HuH-7 (cell line): ENCODE data around the gene TMUB1.

Experiments
- DNase-seq: peaks from one replicate; pipeline ENCODE4 v3.0.0; 2011; ENCODE audit warnings: low spot score

The TMUB1 gene

DNA sequence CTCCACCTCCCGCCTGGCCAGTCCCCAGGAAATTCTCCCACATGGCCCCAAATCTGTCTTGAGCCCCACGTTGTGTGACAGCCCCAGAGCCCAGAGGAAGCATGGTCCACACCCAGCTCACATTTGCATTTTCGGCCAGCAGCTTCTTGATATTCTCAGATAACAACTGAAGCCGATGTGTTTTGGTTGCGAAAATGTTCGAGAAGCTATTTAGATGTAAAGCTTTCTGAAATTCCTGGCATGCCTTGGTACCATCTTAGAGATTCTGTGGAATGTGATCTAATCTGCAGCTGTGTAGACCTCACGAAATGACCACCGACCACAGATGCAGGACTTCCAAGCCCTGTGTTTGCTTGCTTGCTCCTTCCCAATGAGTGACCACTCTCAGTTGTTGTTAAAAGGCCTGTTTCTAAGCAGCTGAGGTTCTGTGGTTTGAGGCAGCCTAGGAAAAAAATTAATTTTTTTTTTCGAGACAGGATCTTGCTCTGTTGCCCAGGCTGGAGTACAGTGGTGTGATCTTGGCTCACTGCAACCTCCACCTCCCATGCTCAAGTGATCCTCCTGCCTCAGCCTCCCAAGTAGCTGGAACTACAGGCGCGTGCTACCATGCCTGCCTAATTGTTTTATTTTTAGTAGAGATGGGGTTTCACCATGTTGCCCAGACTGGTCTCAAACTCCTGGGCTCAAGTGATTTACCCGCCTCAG, 15.1 kb downstream of the TMUB1 start:
- no peak for DNase-seq

DNA sequence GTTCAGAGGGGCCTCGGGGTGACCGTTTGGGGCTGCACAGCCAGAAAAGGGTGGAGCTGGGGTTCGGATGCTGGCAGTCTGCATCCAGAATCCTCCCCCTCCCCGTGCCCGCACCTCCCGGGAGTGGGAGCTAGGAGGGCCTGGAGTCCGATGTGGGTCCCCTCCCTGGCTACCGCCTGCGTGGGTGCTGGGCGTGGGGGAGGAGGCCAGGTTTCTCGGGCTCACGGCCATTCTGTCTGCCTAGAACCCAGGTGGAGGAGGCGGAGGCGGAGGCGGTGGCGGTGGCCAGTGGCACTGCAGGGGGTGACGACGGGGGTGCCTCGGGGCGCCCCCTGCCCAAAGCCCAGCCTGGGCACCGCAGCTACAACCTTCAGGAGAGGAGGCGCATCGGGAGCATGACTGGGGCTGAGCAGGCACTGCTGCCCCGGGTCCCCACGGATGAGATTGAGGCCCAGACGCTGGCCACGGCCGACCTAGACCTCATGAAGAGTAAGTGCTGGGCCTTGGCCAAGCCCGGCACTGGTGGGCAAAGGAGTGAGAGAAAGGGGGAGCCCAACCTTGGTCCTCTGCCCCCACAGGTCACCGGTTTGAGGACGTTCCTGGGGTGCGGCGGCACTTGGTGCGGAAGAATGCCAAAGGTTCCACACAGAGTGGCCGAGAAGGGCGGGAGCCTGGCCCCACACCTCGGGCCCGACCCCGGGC, 16.9 kb downstream of the TMUB1 start:
- no peak for DNase-seq

DNA sequence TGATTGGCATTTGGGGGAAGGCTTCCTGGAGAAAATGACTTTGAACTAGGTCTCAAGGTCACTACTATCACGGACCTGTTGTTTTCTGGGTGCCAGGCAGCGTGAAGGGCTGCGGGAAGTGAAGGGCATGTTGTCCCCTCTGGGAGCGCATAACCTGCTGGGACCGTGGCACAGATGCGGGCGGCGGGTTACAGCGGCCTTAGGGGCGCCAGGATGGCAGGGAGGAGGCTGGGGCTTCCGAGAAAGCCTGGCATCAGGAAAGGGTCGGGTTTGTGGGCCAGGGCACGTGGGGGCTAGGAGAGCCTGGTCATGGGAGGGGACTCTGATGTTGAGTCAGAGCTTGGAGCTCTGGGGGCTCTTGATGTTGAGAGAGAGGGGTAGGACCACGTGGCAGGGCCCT, 17.8 kb downstream of the TMUB1 start:
- no peak for DNase-seq

DNA sequence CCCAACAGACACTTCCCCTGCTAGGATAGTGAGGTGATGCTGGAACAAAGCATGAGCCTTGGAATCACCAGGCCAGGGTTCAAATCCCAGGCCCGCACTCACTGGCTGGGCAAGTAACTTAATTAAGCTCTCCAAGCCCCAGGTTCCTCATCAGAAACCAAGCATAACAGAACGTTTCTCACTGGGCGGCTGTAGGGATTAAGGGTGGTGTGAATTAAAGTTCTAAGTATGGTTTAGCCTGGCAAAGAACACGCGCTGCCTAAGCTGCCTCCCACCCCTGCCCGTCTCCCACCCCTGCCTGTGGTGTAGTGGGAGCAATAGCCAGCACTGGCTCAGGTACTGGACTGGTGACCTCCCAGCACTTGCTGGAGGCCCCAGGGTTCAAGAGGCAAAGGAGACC, 18.3 kb downstream of the TMUB1 start:
- no peak for DNase-seq

DNA sequence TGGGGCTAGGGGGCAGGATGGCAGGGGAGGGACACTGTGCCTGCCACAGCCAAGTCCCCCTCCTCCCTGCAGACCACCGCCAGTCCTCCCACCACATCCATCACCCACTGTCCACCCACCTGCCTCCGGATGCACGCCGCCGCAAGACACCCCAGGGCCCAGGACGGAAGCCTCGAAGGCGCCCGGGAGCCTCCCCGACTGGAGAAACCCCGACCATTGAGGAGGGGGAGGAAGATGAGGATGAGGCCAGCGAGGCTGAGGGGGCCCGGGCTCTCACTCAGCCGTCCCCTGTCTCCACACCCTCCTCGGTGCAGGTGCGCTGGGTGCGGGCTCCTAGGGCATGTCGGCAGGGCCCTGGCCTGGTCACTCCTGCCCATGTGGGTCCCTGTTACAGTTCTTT, 18.8 kb downstream of the TMUB1 start:
- no peak for DNase-seq

DNA sequence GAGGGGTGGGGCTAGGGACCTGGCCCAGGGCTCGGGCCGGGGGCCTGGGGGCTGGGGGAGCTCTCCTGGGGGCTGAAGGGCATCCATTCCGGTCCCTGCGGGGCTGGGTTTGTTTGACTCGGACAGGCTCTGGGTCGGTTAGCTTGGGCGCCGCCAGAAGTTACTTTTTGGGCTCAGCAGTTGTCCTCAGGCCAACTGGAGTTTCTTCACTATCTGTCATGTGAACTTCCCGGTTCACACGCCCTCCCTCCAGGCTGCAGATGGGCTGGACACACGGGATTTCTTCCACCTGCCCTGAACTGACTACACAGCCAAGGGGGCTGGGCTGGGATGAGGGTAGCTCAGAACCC, 20.1 kb downstream of the TMUB1 start:
- DNase-seq: peak; percentile 53

DNA sequence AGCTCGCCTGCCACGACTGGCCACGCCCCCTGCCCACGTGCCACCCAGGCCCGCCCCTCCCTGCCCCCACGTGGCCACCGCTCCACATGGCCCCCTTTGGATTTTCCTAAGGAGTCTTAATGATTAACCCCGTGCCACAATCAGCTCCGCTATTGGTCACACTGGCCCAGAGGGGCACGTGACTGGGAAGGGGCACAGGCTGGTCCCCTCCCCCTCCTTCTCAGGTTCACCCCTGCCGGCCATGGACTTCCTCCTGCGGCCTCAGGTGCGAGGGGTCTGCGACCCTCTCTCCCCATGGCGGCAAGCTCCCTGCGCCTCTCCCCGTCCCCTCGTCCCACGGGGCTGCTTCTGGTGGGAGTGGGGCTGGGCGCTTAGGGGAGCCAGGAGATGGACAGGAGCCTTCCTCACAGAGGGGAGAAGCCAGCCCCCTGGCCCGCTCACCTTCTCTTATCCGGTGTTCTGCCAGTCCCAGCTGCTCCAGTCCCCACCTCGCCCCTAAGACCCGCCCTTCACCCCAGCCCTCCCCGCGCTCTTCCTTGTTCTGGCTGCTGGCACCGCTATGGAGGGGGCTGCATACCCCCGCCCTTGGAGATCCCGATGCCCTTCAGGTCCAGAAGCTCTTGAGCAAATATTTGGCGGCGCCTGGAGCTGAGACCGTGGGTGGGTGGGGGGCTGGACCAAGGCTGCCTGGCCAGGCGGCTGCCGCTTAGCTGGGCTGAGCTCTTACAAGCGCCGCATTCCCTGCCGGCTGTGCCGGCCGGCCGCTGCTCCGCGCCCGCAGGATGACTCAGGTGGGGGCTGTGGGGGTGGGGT, 20.7 kb downstream of the TMUB1 start:
- peak; percentile 100 for DNase-seq

DNA sequence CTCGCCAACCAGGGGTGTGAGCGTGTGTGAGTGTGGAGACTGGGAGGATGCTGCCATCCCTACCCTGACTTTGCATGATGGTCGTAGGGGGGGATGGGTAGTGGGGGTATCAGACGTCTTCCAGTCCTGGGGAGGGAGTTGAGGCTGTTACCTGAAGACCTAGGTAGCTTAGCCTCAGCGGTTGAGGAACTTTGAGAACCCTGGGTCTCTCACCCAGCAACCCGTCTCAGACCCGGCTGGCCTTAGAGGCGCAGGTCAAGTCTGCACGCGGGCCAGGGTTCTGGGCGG, 21.2 kb downstream of the TMUB1 start:
- peak; percentile 45 for DNase-seq

DNA sequence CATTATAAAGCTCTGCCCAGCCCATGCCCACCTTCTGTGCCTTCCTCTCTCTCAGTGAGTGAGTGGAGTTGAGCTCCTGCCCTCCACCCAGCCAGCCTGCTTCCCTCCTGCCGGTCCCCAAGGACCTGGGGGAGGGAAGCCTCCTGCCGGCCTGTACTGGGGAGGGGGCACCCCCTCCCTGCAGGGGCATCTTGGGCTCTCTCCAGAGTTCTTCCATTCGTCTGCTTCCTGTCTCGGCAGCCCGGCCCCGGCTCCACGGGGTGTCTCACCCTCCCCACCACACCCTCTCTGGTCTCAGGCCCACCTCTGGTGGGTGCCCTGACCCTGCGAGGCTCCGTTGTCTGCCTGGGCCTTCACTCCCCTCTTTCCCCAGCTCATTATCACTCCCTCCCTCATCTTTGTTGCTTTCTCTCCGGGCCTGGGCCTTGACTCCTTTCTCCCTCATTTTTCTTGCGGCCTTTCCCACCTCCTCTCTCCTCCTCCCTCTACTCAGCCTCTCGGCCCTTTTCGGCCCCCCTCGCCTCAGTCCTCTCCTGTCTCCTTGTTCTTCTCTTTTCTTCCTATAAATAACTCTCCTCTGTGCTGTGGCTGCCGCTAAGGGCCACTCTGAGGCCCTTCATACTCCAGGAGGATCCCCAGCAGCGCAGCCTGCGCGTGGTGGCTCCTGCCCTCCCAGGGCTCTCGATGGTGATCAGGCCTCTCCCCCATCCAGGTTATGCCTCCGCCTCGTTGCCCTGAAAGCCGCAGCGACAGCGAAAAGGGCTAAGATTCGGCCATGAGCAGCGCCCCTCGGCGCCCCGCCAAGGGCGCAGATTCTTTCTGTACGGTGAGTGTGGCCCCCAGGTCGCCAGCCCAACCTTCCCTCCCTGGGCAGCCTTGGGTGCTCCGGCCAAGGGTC, 21.8 kb downstream of the TMUB1 start:
- DNase-seq: no peak

DNA sequence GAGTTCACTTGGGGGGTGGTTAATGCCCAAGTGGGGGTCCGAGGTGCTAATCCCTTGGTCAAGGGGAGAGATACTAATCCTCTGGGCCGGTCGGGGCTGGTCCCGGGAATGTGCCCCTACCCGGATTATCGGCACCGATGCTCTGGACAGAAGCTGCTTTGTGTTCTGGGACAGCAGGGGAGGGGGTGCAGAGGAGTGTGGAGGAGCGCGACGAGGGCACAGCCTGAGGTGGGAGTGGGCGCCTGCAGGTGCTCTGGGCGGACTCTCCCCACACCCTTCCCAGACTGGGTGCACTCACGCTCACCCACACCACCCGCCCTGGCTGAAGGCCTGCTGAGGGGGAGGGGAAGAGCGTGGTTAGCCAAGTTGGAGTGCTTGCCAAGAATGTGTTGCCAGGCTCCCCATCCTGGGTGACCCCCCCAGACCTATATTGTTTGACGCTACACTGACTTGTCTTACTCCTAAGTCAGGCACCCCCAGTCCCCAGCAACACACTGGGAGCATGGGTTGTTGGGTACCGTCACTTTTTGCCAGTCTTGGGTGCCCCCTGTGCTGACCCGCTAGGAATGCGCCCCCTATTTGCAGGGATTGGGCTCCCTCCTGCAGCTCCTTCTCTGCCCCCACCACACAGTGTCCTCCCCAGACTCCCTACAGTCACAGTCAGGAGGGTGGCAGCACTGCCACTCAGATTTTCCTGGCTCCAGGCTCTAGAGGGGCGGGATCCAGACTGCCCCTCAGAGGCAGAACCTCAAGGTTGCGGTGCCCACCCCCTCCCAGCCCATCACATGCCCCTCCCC, 22.7 kb downstream of the TMUB1 start:
- DNase-seq: peak; percentile 45

DNA sequence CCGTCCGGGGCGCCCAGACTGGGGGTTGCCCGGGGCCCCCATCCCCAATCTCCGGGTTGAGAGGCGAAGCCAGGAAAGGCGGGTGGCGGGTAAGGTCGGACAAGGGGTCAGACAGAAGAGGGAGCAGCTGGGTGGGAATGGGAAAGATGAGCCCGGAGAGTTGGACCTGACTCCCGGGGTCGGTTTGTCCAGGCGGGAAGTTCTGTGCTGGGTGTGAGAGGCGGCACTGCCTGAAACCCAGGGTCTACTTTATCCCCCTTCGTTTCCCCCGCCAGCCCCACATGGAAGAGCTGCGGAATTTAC, 23.2 kb downstream of the TMUB1 start:
- no peak for DNase-seq

DNA sequence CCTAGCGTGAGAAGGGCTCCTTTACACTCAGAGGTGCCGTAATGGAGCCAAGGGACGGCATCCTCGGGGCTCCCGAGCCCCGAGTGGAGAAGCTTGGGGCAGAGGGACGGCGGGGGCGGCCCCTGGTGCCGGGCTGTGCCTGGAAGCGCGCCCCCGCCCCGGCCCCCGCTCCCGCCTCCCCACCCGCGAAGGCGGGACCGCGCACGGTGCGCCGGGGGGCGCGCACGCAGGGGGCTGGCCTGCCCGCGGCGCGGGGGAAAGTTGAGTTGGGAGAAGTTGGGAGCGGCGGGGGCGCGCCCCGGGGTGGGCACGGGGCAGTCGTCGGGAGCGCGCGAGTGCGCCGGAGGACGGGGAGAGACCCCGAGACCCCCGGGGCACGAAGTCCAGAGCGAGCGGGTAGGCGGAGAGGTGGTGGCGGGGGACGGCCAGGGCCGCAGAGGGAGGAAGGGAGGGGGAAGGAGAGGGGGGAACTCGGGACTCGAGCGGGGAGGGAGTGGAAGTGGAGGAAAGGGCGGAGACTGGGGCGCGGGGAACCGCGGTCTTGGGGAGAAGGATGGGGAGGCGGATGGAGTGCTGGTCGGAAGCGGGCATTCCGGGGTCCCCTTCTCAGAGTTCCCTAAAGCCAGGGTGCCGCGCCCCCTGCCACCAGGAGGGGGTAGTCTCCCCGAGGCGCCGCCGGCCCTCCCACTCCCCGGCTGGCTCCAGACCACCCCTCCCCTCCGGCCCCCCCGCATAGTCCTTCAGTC, 23.8 kb downstream of the TMUB1 start, which contains the start of gene SLC4A2:
Gene SLC4A2 (plus strand): TSS at position 223 of the 746 bp plus-strand sequence. CDS start 2,399 bp downstream, outside the sequence.
- DNase-seq: peak; percentile 95

DNA sequence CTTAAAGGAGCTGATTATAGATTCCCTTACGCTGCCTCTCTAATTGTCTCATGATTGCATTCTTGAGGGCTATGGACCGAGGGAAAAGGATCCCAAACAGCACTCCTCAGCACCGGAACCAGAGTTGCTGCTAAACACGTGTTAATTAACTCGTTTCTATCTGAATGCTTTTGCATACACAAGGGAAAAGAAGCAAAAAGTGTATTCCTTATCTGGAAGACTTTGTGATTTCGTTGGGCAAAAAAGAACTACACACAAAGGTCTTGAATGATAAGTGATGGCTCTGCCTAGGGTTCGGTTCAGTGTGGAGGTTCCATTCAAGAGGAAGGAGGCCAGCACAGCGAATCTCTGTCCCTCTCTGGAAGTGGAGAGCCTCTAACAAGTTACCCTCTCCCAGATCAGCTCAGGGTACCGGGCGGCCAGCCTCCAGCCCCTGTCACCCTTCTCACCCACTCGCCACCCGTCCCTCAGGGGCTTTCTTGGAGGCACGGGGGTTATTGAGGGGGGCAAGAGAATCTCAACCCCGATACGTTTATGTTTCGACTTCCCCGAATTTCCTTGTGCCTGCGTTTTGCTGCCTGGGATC, 24.4 kb downstream of the TMUB1 start:
- DNase-seq: no peak

DNA sequence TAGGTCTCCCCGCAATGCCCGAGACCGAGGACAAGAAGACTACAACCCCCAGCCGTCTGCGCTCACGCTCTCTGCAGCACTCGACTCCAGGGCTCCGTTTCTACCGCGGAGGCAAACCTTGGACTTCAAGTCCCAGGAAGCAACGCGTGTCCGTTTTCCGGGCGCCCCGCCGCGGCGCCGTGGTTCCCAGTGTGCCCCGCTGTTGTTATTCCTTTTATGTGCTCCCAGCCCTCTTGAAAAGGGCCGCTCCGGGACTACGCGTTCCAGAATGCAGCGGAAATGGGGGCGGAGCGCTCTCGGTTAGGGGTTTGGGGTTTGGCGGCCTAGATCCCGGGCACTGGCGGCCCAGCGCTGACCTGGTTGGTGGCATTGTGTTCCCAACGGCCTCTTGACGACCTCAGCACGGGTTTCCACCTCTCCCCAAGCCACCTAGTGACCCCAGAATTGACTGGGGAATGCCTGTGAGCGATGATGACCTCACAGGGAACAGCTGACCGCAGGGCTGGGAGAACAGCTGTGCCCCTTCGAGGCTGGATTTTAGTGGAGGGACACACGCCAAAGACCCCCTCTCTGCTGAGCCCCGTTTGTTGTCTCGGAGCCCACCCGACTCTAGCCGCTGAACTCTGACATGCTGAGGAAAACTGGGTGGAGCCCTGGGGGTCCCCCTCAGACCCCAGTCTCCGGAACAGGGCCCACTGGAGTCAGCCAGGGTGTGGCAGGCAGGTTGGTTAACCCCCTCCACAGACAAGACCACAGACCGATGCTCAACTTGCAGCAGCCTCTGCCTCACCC, 25.1 kb downstream of the TMUB1 start:
- peak; percentile 100 for DNase-seq

DNA sequence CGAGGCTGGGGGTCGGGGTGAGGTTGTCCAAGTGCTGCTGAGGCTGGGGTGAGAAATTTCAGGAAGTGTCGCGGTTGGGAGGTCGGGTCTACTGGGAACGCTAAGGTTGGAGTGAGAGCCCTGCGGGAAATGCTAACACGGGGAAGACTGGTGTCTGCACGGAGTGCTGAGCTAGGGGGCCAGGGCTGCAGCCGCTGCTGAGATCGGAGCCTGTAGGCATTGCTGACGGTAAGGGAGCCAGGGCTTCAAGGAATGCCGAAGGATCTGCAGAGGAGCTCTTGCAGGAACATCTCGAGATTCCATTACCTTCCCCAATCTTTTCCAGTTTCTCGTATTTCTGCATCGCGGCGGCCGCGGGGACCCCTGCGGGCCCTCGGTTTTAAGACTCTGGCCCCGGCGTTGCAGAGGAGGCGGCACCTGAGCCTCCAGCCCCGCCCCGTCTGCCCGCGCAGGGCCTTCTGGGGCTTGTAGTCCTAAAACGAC, 25.7 kb downstream of the TMUB1 start, which contains the start of gene CDK5:
Gene CDK5 (minus strand): TSS at position 392 of the 483 bp plus-strand sequence. CDS start 49 bp downstream, at position 343.
- DNase-seq: peak; percentile 65

DNA sequence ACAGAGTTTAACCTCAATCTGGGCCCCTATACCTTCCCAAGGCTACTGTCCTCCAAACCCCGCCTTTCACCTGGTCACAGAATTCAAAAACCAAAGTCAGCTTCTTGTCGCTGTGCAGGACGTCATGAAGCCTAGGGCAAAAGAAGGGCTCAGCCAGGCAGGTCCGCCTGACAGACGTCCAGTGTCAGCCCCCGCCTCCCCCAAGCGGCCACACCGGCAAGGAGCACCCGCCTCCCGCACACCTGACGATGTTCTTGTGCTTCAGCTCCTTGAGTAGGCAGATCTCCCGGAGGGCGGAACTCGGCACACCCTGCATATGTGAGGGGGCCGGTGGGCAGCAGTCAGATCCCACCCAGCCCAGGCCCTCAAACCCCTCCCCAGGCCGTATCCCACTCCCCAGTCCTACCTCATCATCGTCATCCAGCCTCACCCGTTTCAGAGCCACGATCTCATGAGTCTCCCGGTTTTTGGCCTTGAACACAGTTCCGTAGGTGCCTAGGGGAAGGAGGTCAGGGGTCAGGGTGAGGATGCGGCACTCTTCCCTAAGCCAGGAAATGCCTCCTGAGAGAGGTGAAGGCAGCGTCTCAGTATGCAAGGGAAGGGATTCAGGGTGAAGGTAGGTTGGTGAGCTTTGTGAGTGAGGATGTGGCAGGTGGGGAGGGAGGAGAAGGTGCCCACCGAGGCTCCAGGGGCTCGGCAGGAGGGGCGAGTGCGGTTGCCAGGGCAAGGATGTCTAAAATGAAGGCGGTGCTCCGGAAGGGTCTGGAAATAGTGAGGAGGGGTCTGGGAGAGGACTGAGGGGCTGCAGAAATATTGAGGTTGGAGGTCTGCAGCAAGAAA, 26.4 kb downstream of the TMUB1 start:
- no peak for DNase-seq

DNA sequence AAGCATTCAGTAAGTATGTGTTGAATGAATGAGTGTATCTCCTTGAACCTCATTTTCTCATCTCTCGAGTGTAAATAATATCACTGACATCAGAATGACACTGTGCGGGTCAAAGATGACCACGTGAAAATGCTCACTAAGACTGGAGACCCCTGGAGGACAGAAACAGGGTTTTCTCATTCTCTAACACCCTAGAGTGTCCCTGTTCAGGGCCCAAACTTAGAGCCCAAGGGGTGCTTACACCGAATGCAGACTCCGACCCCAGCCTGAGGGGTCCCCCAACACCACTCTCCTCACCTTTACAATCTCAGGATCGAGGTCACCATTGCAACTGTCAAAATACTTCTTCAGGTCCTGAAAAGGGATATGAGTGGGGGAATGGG, 27.0 kb downstream of the TMUB1 start:
- no peak for DNase-seq

DNA sequence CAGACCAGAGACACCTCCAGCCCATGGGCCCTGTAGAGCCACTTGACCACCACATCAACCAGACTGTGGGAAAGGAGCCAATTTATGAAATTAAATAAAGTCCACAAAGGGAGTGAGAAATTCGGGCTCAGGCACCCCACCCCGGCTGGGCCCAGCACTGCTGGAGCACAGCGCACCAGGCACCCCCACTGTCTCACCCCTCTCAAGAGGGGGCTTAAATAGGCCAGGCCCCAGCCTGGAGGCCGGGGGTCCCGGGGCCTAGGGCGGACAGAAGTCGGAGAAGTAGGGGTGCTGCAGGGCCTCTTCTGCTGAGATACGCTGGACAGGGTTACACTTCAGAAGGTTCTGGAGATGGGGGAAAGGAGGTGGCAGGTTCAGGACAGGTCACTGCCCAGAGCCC, 29.5 kb downstream of the TMUB1 start:
- DNase-seq: no peak
